GM23338 (cell line): ENCODE measurements around the gene CCL27. TPM values are rescaled to one million over a fixed set of nuclear protein-coding genes. Genes with fewer than 3 reads are reported as not detected.

Experiments used
- ATAC-seq: fragments of 200-7000 bp; cut with Tn5 transposase; 3 replicates; pipeline ENCODE4 v1.9.1; 2020
- DNase-seq: peaks from one replicate; pipeline ENCODE4 v3.0.0-alpha.2; 2015; ENCODE audit warnings: low spot score
- H2AFZ ChIP-seq: fragments of 200-600 bp; sonication (generic); 2 replicates; pipeline ENCODE4 v1.8.0; 2016; ENCODE audit warnings: antibody characterized with exemption, mild to moderate bottlenecking, moderate library complexity
- H3F3A ChIP-seq: fragments of 200-600 bp; sonication (generic); replicated peaks from 2 replicates; pipeline ENCODE4 v1.8.0; 2017; ENCODE audit warnings: antibody characterized with exemption, mixed run types, low read depth
- H3K27ac ChIP-seq: fragments of 200-600 bp; sonication (generic); 2 replicates; pipeline ENCODE4 v1.6.1; 2016; ENCODE audit warnings: low read depth
- H3K27me3 ChIP-seq: fragments of 200-600 bp; sonication (generic); 2 replicates; pipeline ENCODE4 v1.8.0; 2016; ENCODE audit warnings: mild to moderate bottlenecking, mixed run types, moderate library complexity; ENCODE audit not compliant: insufficient read depth
- H3K36me3 ChIP-seq: fragments of 200-600 bp; sonication (generic); 2 replicates; pipeline ENCODE4 v1.8.0; 2016; ENCODE audit warnings: mild to moderate bottlenecking; ENCODE audit not compliant: insufficient read depth
- H3K4me1 ChIP-seq: fragments of 200-600 bp; sonication (generic); 2 replicates; pipeline ENCODE4 v1.8.0; 2016; ENCODE audit warnings: mild to moderate bottlenecking, moderate library complexity; ENCODE audit not compliant: insufficient read depth
- H3K4me2 ChIP-seq: fragments of 200-600 bp; sonication (generic); 2 replicates; pipeline ENCODE4 v1.7.1; 2017; ENCODE audit warnings: mixed run types
- H3K4me3 ChIP-seq: fragments of 200-600 bp; sonication (generic); 2 replicates; pipeline ENCODE4 v1.6.1; 2016; ENCODE audit warnings: mixed run types
- H3K79me2 ChIP-seq: fragments of 200-600 bp; sonication (generic); replicated peaks from 2 replicates; pipeline ENCODE4 v1.8.0; 2017; ENCODE audit warnings: mild to moderate bottlenecking; ENCODE audit not compliant: insufficient read depth
- H3K9me2 ChIP-seq: fragments of 200-600 bp; sonication (generic); 2 replicates; pipeline ENCODE4 v1.8.0; 2017; ENCODE audit not compliant: insufficient read depth
- H4K20me1 ChIP-seq: fragments of 200-600 bp; sonication (generic); replicated peaks from 2 replicates; pipeline ENCODE4 v1.8.0; 2017; ENCODE audit warnings: mild to moderate bottlenecking; ENCODE audit not compliant: insufficient read depth
- H3K27ac Mint-ChIP-seq: 2 replicates; pipeline ENCODE4 v1.8.0; 2020; ENCODE audit warnings: inconsistent platforms, mild to moderate bottlenecking, moderate library complexity, mixed read lengths
- H3K27me3 Mint-ChIP-seq: 3 replicates; pipeline ENCODE4 v1.8.0; 2022; ENCODE audit warnings: low read depth, mild to moderate bottlenecking, moderate library complexity, mixed read lengths, inconsistent platforms; ENCODE audit not compliant: insufficient read depth, poor library complexity
- H3K36me3 Mint-ChIP-seq: 3 replicates; pipeline ENCODE4 v1.8.0; 2021; ENCODE audit warnings: low read depth, mild to moderate bottlenecking, inconsistent platforms, moderate library complexity, mixed read lengths
- H3K4me1 Mint-ChIP-seq: 3 replicates; pipeline ENCODE4 v1.8.0; 2020; ENCODE audit warnings: mild to moderate bottlenecking, inconsistent platforms, mixed read lengths
- H3K4me3 Mint-ChIP-seq: 3 replicates; pipeline ENCODE4 v1.8.0; 2021; ENCODE audit warnings: moderate library complexity, mild to moderate bottlenecking, inconsistent platforms, mixed read lengths
- H3K9me3 Mint-ChIP-seq: 3 replicates; pipeline ENCODE4 v1.8.0; 2020; ENCODE audit warnings: moderate library complexity, mild to moderate bottlenecking, inconsistent platforms, mixed read lengths
- CREB1 ChIP-seq: fragments of 250-450 bp; sonication (Bioruptor Pico); IDR thresholded peaks from 2 replicates; pipeline ENCODE4 v1.5.0; 2020; ENCODE audit warnings: low read depth, mild to moderate bottlenecking, moderate library complexity
- CTCF ChIP-seq, 2 experiments: fragments of 200-600 bp in 1 of 2; sonication (generic) in 1 of 2; conservative IDR thresholded peaks; 2 replicates each; pipeline versions ENCODE4 v1.5.1 to v1.6.1; 2016 to 2017; ENCODE audit warnings: antibody characterized with exemption in 2 of 2, low read depth in 2 of 2, mild to moderate bottlenecking in 2 of 2, moderate library complexity in 1 of 2
- EZH2 ChIP-seq: fragments of 200-600 bp; sonication (generic); IDR thresholded peaks from one replicate; pipeline ENCODE4 v1.8.0; 2017; ENCODE audit warnings: antibody characterized with exemption, mild to moderate bottlenecking, low read depth; ENCODE audit not compliant: unreplicated experiment
- EZH2phosphoT487 ChIP-seq: fragments of 200-600 bp; sonication (generic); IDR thresholded peaks from one replicate; pipeline ENCODE4 v1.8.1; 2018; ENCODE audit warnings: antibody characterized with exemption; ENCODE audit not compliant: unreplicated experiment
- JUNB ChIP-seq: IDR thresholded peaks from one replicate; pipeline ENCODE4 v1.6.1; 2016; ENCODE audit warnings: antibody characterized with exemption; ENCODE audit not compliant: unreplicated experiment
- NANOG ChIP-seq: IDR thresholded peaks from 2 replicates; pipeline ENCODE4 v1.6.1; 2016; ENCODE audit warnings: antibody characterized with exemption, borderline replicate concordance
- POLR2AphosphoS5 ChIP-seq: IDR thresholded peaks from 2 replicates; pipeline ENCODE4 v1.6.1; 2016; ENCODE audit warnings: antibody characterized with exemption, low read depth
- REST ChIP-seq: IDR thresholded peaks from one replicate; pipeline ENCODE4 v1.6.1; 2018; ENCODE audit warnings: antibody characterized with exemption; ENCODE audit not compliant: unreplicated experiment
- STAT1 ChIP-seq: IDR thresholded peaks from one replicate; pipeline ENCODE4 v1.6.1; 2016; ENCODE audit warnings: antibody characterized with exemption; ENCODE audit not compliant: unreplicated experiment
- ZNF331 ChIP-seq: fragments of 250-450 bp; sonication (Bioruptor Pico); IDR thresholded peaks from 2 replicates; pipeline ENCODE4 v1.5.0; 2020; ENCODE audit warnings: low read depth, mild to moderate bottlenecking, moderate library complexity
- polyA plus RNA-seq: library from polyadenylated mRNA; unstranded; fragments of >200 nt; fragmentation: Nextera tagmentation; extraction: Ambion mirVana; gene quantifications from 2 replicates; pipeline ENCODE4 v1.2.1, GENCODE V29; 2016
- total RNA-seq: library from RNA; depleted of rRNA; stranded (reverse); fragments of >200 nt; shearing (Covaris generic); gene quantifications from 2 replicates; pipeline ENCODE4 v1.2.3, GENCODE V29; 2014
- TF ChIP-seq, protein P1 (sequence below): fragments of 250-450 bp; sonication (Bioruptor Pico); IDR thresholded peaks from 2 replicates; pipeline ENCODE4 v1.5.0; 2020; ENCODE audit warnings: mild to moderate bottlenecking, moderate library complexity
- TF ChIP-seq, protein P2 (sequence below): IDR thresholded peaks from 2 replicates; pipeline ENCODE4 v1.6.1; 2016; ENCODE audit warnings: antibody characterized with exemption

The CCL27 gene
- total and polyA plus RNA-seq, 2 experiments from 2014 or later, result not detected

GRCh38 chr9:34638138-34638445 lies 24.4 kb downstream of the CCL27 start:
- Mint-ChIP-seq H3K9me3 (no peaks in the 10 kb centered on the region), H3K27me3 (peaks cover 20% of the 10 kb centered on the region), H3K27ac (peak overlapping the region; percentile 83), H3K4me3 (peak overlapping the region; percentile 90), H3K4me1 (peaks cover 24% of the 10 kb centered on the region), H3K36me3 (peaks cover 26% of the 10 kb centered on the region)
- no peaks in the 10 kb centered on the region for H3K36me3 ChIP-seq
- H3F3A ChIP-seq, result peaks cover 8% of the 10 kb centered on the region; the same call in 1 of the 2 replicates
- peak overlapping the region; percentile 84 for H3K4me3 ChIP-seq
- H2AFZ ChIP-seq, result peak overlapping the region; percentile 45
- H3K9me2 ChIP-seq, result no peaks in the 10 kb centered on the region
- ATAC-seq, result no peak
- peaks cover 12% of the 10 kb centered on the region; the same call in 1 of the 2 replicates for H3K79me2 ChIP-seq
- H3K27ac ChIP-seq, result no peak overlapping the region
- H4K20me1 ChIP-seq, result peaks cover 3% of the 10 kb centered on the region
- peaks cover 13% of the 10 kb centered on the region for H3K27me3 ChIP-seq
- peaks cover 8% of the 10 kb centered on the region for H3K4me1 ChIP-seq
- no peak for DNase-seq
- H3K4me2 ChIP-seq, result peak overlapping the region; percentile 92
- TF ChIP-seq, protein P1, sequence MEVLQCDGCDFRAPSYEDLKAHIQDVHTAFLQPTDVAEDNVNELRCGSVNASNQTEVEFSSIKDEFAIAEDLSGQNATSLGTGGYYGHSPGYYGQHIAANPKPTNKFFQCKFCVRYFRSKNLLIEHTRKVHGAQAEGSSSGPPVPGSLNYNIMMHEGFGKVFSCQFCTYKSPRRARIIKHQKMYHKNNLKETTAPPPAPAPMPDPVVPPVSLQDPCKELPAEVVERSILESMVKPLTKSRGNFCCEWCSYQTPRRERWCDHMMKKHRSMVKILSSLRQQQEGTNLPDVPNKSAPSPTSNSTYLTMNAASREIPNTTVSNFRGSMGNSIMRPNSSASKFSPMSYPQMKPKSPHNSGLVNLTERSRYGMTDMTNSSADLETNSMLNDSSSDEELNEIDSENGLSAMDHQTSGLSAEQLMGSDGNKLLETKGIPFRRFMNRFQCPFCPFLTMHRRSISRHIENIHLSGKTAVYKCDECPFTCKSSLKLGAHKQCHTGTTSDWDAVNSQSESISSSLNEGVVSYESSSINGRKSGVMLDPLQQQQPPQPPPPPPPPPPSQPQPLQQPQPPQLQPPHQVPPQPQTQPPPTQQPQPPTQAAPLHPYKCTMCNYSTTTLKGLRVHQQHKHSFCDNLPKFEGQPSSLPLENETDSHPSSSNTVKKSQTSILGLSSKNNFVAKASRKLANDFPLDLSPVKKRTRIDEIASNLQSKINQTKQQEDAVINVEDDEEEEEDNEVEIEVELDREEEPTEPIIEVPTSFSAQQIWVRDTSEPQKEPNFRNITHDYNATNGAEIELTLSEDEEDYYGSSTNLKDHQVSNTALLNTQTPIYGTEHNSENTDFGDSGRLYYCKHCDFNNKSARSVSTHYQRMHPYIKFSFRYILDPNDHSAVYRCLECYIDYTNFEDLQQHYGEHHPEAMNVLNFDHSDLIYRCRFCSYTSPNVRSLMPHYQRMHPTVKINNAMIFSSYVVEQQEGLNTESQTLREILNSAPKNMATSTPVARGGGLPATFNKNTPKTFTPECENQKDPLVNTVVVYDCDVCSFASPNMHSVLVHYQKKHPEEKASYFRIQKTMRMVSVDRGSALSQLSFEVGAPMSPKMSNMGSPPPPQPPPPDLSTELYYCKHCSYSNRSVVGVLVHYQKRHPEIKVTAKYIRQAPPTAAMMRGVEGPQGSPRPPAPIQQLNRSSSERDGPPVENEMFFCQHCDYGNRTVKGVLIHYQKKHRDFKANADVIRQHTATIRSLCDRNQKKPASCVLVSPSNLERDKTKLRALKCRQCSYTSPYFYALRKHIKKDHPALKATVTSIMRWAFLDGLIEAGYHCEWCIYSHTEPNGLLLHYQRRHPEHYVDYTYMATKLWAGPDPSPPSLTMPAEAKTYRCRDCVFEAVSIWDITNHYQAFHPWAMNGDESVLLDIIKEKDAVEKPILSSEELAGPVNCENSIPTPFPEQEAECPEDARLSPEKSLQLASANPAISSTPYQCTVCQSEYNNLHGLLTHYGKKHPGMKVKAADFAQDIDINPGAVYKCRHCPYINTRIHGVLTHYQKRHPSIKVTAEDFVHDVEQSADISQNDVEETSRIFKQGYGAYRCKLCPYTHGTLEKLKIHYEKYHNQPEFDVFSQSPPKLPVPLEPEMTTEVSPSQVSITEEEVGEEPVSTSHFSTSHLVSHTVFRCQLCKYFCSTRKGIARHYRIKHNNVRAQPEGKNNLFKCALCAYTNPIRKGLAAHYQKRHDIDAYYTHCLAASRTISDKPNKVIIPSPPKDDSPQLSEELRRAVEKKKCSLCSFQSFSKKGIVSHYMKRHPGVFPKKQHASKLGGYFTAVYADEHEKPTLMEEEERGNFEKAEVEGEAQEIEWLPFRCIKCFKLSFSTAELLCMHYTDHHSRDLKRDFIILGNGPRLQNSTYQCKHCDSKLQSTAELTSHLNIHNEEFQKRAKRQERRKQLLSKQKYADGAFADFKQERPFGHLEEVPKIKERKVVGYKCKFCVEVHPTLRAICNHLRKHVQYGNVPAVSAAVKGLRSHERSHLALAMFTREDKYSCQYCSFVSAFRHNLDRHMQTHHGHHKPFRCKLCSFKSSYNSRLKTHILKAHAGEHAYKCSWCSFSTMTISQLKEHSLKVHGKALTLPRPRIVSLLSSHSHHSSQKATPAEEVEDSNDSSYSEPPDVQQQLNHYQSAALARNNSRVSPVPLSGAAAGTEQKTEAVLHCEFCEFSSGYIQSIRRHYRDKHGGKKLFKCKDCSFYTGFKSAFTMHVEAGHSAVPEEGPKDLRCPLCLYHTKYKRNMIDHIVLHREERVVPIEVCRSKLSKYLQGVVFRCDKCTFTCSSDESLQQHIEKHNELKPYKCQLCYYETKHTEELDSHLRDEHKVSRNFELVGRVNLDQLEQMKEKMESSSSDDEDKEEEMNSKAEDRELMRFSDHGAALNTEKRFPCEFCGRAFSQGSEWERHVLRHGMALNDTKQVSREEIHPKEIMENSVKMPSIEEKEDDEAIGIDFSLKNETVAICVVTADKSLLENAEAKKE (CRISPR knock-in tag), result no peak
- TF ChIP-seq REST, result no peak
- no peak for TF ChIP-seq EZH2
- TF ChIP-seq CREB1 (CRISPR knock-in tag), result no peak
- no peak for TF ChIP-seq JUNB
- no peak for TF ChIP-seq EZH2phosphoT487
- no peak for TF ChIP-seq STAT1
- TF ChIP-seq, protein P2, sequence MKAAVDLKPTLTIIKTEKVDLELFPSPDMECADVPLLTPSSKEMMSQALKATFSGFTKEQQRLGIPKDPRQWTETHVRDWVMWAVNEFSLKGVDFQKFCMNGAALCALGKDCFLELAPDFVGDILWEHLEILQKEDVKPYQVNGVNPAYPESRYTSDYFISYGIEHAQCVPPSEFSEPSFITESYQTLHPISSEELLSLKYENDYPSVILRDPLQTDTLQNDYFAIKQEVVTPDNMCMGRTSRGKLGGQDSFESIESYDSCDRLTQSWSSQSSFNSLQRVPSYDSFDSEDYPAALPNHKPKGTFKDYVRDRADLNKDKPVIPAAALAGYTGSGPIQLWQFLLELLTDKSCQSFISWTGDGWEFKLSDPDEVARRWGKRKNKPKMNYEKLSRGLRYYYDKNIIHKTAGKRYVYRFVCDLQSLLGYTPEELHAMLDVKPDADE, result no peak
- TF ChIP-seq ZNF331 (CRISPR knock-in tag), result no peak
- TF ChIP-seq NANOG, result no peak
- no peak for TF ChIP-seq POLR2AphosphoS5
- no peak for TF ChIP-seq CTCF (conservative IDR thresholded peaks at IDR 0.05; ENCODE audit: low read depth in 2 of 2)
